HG02623 (cell line): Measurements from ENCODE around the gene KIAA1755.

Source experiments
- ATAC-seq: cut with Tn5 transposase; IDR thresholded peaks from one replicate; pipeline ENCODE4 v1.9.1; 2021; ENCODE audit warnings: moderate library complexity; ENCODE audit not compliant: unreplicated experiment

KIAA1755 gene

GRCh38 chr20:38222231-38222922 is 38.2 kb downstream of the KIAA1755 start:
- ATAC-seq = no peak

- no peak for ATAC-seq
Observed at GRCh38 chr20:38221119-38221589, 39.4 kb downstream of the KIAA1755 start.

- ATAC-seq = no peak
Observed at GRCh38 chr20:38220587-38221118, 39.9 kb downstream of the KIAA1755 start.

GRCh38 chr20:38219006-38219950 is 41.3 kb downstream of the KIAA1755 start:
- no peak for ATAC-seq

- ATAC-seq = no peak
Observed at GRCh38 chr20:38218566-38218885, 42.0 kb downstream of the KIAA1755 start.

GRCh38 chr20:38217791-38218565 is 42.6 kb downstream of the KIAA1755 start:
- ATAC-seq = no peak

GRCh38 chr20:38216746-38217595 is 43.6 kb downstream of the KIAA1755 start:
- ATAC-seq = no peak

- ATAC-seq = no peak
Observed at GRCh38 chr20:38216201-38216600, 44.3 kb downstream of the KIAA1755 start.

GRCh38 chr20:38215194-38216182 is 45.0 kb downstream of the KIAA1755 start:
- ATAC-seq = no peak

GRCh38 chr20:38214256-38215193 is 46.0 kb downstream of the KIAA1755 start:
- no peak for ATAC-seq

- ATAC-seq = no peak
Observed at GRCh38 chr20:38213607-38213940, 47.0 kb downstream of the KIAA1755 start.

GRCh38 chr20:38212806-38213606 is 47.5 kb downstream of the KIAA1755 start:
- no peak for ATAC-seq

GRCh38 chr20:38211200-38212097 is 49.1 kb downstream of the KIAA1755 start:
- ATAC-seq = no peak

GRCh38 chr20:38210741-38211140 is 49.8 kb downstream of the KIAA1755 start:
- ATAC-seq = no peak

GRCh38 chr20:38209736-38210405 is 50.7 kb downstream of the KIAA1755 start:
- ATAC-seq = no peak
